Liver (tissue), 9 donors: Measurements from ENCODE around the gene KRTAP20-3. TPM values are rescaled to one million over a fixed set of nuclear protein-coding genes. Genes with fewer than 3 reads are reported as not detected.

Experiments used
- DNase-seq: peaks from one replicate; pipeline ENCODE4 v3.0.0-alpha.2; 2017; ENCODE audit warnings: low spot score
- H3K27ac ChIP-seq, 2 donors: one replicate each; pipeline ENCODE4 v1.7.0; 2013; ENCODE audit warnings: inconsistent platforms in 2 of 2, low read length in 2 of 2, control low read depth in 1 of 2, low read depth in 1 of 2, mild to moderate bottlenecking in 1 of 2
- H3K27me3 ChIP-seq, 4 donors: one replicate each; pipeline versions ENCODE4 v1.6.1 to v1.7.0; 2013; ENCODE audit warnings: low read length in 3 of 4, inconsistent platforms in 1 of 4, mild to moderate bottlenecking in 1 of 4, moderate library complexity in 1 of 4; ENCODE audit not compliant: control insufficient read depth in 4 of 4, insufficient read depth in 4 of 4
- H3K36me3 ChIP-seq, 4 donors: one replicate each; pipeline versions ENCODE4 v1.6.1 to v1.7.0; 2013; ENCODE audit warnings: low read length in 3 of 4, mild to moderate bottlenecking in 3 of 4, low read depth in 1 of 4, moderate library complexity in 1 of 4; ENCODE audit not compliant: control insufficient read depth in 4 of 4, insufficient read depth in 3 of 4
- H3K4me1 ChIP-seq, 4 donors: one replicate each; pipeline versions ENCODE4 v1.6.1 to v1.7.0; 2013; ENCODE audit warnings: low read length in 3 of 4, mild to moderate bottlenecking in 3 of 4, moderate library complexity in 1 of 4; ENCODE audit not compliant: control insufficient read depth in 4 of 4, insufficient read depth in 4 of 4
- H3K4me3 ChIP-seq, 3 donors: one replicate each; pipeline versions ENCODE4 v1.6.1 to v1.7.0; 2013; ENCODE audit warnings: low read length in 3 of 3, control low read depth in 1 of 3, low read depth in 1 of 3, mild to moderate bottlenecking in 1 of 3
- H3K9ac ChIP-seq, 2 donors: one replicate each; pipeline ENCODE4 v1.7.0; 2013; ENCODE audit warnings: low read length in 2 of 2, mild to moderate bottlenecking in 2 of 2, moderate library complexity in 2 of 2, control low read depth in 1 of 2, low read depth in 1 of 2
- H3K9me3 ChIP-seq, 4 donors: one replicate each; pipeline versions ENCODE4 v1.6.1 to v1.7.0; 2013; ENCODE audit warnings: low read length in 3 of 4; ENCODE audit not compliant: control insufficient read depth in 4 of 4
- ATF3 ChIP-seq: IDR thresholded peaks from 2 replicates; pipeline ENCODE4 v1.6.1; 2016; ENCODE audit warnings: antibody characterized with exemption
- CTCF ChIP-seq: fragments of 150-350 bp; IDR thresholded peaks from 2 replicates; pipeline ENCODE4 v1.5.1; 2017; ENCODE audit warnings: improper control_type of control experiment, low read depth, low read length; ENCODE audit not compliant: missing input control
- EGR1 ChIP-seq, 2 donors: IDR thresholded peaks; 2 replicates each; pipeline ENCODE4 v1.6.1; 2016 to 2018; ENCODE audit warnings: antibody characterized with exemption in 2 of 2, low read depth in 2 of 2
- GABPA ChIP-seq, 2 donors: IDR thresholded peaks in 1 of 2; conservative IDR thresholded peaks in 1 of 2; 2 replicates each; pipeline ENCODE4 v1.6.1; 2016; ENCODE audit warnings: antibody characterized with exemption in 2 of 2, mild to moderate bottlenecking in 1 of 2, moderate library complexity in 1 of 2
- JUND ChIP-seq, 2 donors: IDR thresholded peaks; 2 replicates each; pipeline ENCODE4 v1.6.1; 2016; ENCODE audit warnings: antibody characterized with exemption in 2 of 2
- MAX ChIP-seq: IDR thresholded peaks from 2 replicates; pipeline ENCODE4 v1.6.1; 2016; ENCODE audit warnings: antibody characterized with exemption
- NR2F2 ChIP-seq: IDR thresholded peaks from 2 replicates; pipeline ENCODE4 v1.6.1; 2016; ENCODE audit warnings: antibody characterized with exemption
- RAD21 ChIP-seq, 2 donors: IDR thresholded peaks; 2 replicates each; pipeline ENCODE4 v1.6.1; 2016; ENCODE audit warnings: antibody characterized with exemption in 2 of 2, mild to moderate bottlenecking in 2 of 2
- REST ChIP-seq: IDR thresholded peaks from 2 replicates; pipeline ENCODE4 v1.6.1; 2016; ENCODE audit warnings: antibody characterized with exemption, mild to moderate bottlenecking
- RXRA ChIP-seq, 2 donors: IDR thresholded peaks; 2 replicates each; pipeline ENCODE4 v1.6.1; 2017 to 2018; ENCODE audit warnings: antibody characterized with exemption in 2 of 2, mild to moderate bottlenecking in 1 of 2
- TAF1 ChIP-seq: conservative IDR thresholded peaks from 2 replicates; pipeline ENCODE4 v1.6.1; 2016; ENCODE audit warnings: antibody characterized with exemption, mild to moderate bottlenecking
- YY1 ChIP-seq: IDR thresholded peaks from 2 replicates; pipeline ENCODE4 v1.6.1; 2016; ENCODE audit warnings: antibody characterized with exemption, mild to moderate bottlenecking
- ZBTB33 ChIP-seq: IDR thresholded peaks from 2 replicates; pipeline ENCODE4 v1.6.1; 2016; ENCODE audit warnings: antibody characterized with exemption
- WGBS: extraction: QIAGEN DNeasy Blood & Tissue Kit; methylation state at CpG from one replicate; pipeline ENCODE4 v1.1.7; 2013; 5-methylcytosine and 5-hydroxymethylcytosine counted together
- polyA plus RNA-seq, 2 donors: library from polyadenylated mRNA; stranded (reverse) in 1 of 2; unstranded in 1 of 2; fragments of 200-250 nt in 1 of 2; fragments of >200 nt in 1 of 2; fragmentation: Nextera tagmentation in 1 of 2; extraction: Ambion mirVana in 1 of 2; gene quantifications; one replicate each; pipeline versions ENCODE4 v1.2.1 to v1.2.3, GENCODE V29; 2013 to 2015
- total RNA-seq, 2 donors: library from RNA; depleted of rRNA; stranded (reverse); fragments of >200 nt; gene quantifications; one replicate each; pipeline ENCODE4 v1.2.3, GENCODE V29; 2014
- donor health status: healthy.
- donor health status: healthy.
- donor health status: healthy.
- donor health status: healthy.
- donor health status: healthy.

Gene KRTAP20-3
- total and polyA plus RNA-seq, 4 donors: not detected

GRCh38 chr21:30600787-30601186 lies 41.9 kb upstream of the KRTAP20-3 start, which contains the start of gene KRTAP22-1:
Gene KRTAP22-1 (plus strand): TSS chr21:30601087.
- no peak for TF ChIP-seq EGR1 (IDR thresholded peaks at IDR 0.05; ENCODE audit: low read depth in 2 of 2)
- TF ChIP-seq ATF3: no peak
- no peak for TF ChIP-seq GABPA (IDR thresholded peaks at IDR 0.05 in 1 of 2, conservative IDR thresholded peaks at IDR 0.05 in 1 of 2)
- TF ChIP-seq REST: no peak
- no peak for TF ChIP-seq YY1
- Histone ChIP-seq H3K36me3 (no peaks in the 10 kb centered on the region), H3K27ac (no peak within 1 kb of the TSS), H3K27me3 (no peaks in the 10 kb centered on the region), H3K9me3 (no peaks in the 10 kb centered on the region), H3K4me1 (no peaks in the 10 kb centered on the region), H3K4me3 (no peak within 1 kb of the TSS), H3K9ac (no peak within 1 kb of the TSS)
- DNase-seq: no peak
- WGBS: 63% methylated on average over 1 of the region's 1 CpG

- Histone ChIP-seq H3K9me3 (no peaks in the 10 kb centered on the region), H3K9ac (no peak overlapping the region), H3K4me3 (no peak overlapping the region), H3K36me3 (no peaks in the 10 kb centered on the region), H3K27me3 (no peaks in the 10 kb centered on the region), H3K4me1 (no peaks in the 10 kb centered on the region), H3K27ac (no peak overlapping the region)
- TF ChIP-seq JUND (IDR thresholded peaks at IDR 0.05) (no peak), MAX (no peak), TAF1 (no peak), REST (no peak), RAD21 (IDR thresholded peaks at IDR 0.05) (no peak)
- 73% methylated on average over 2 of the region's 2 CpGs for WGBS
- DNase-seq: no peak
Measured at GRCh38 chr21:30605968-30606367, 36.7 kb upstream of the KRTAP20-3 start.

- WGBS: 84% methylated on average over 2 of the region's 2 CpGs
- H3K36me3 ChIP-seq: no peaks in the 10 kb centered on the region
- H3K4me3 ChIP-seq: no peak overlapping the region
- no peaks in the 10 kb centered on the region for H3K4me1 ChIP-seq
- no peak for DNase-seq
- H3K9me3 ChIP-seq: no peaks in the 10 kb centered on the region
- no peaks in the 10 kb centered on the region for H3K27me3 ChIP-seq
- H3K27ac ChIP-seq: no peak overlapping the region
- H3K9ac ChIP-seq: no peak overlapping the region
- no peak for TF ChIP-seq ZBTB33
- no peak for TF ChIP-seq JUND (IDR thresholded peaks at IDR 0.05)
- no peak for TF ChIP-seq RXRA (IDR thresholded peaks at IDR 0.05)
- no peak for TF ChIP-seq CTCF
- no peak for TF ChIP-seq NR2F2
- no peak for TF ChIP-seq RAD21 (IDR thresholded peaks at IDR 0.05)
- TF ChIP-seq TAF1: no peak
- no peak for TF ChIP-seq MAX
Measured at GRCh38 chr21:30612132-30612531, 30.5 kb upstream of the KRTAP20-3 start.
